NCI-H460 (cell line): ENCODE results near the gene NFKBIA. TPM values are rescaled to one million over a fixed set of nuclear protein-coding genes. Genes with fewer than 3 reads are reported as not detected.
A peak's percentile ranks its signal among the peaks of the same experiment; 100 is the strongest.
"Not testable (repeated sequence)": the region's sequence is repeated elsewhere in the genome, so short reads cannot be mapped to it uniquely, and the experiment has no call there.

ENCODE experiments used
- DNase-seq: peaks from one replicate; pipeline ENCODE4 v3.0.0-alpha.2; 2016; ENCODE audit warnings: low read depth; ENCODE audit errors: extremely low read depth
- total RNA-seq: library from RNA; depleted of rRNA; stranded (reverse); fragments of >200 nt; shearing (Covaris generic); gene quantifications from 2 replicates; pipeline ENCODE4 v1.2.3, GENCODE V29; 2014

The NFKBIA gene
- total RNA-seq, 1 experiment from 2014 or later, result 63.3 TPM

DNA sequence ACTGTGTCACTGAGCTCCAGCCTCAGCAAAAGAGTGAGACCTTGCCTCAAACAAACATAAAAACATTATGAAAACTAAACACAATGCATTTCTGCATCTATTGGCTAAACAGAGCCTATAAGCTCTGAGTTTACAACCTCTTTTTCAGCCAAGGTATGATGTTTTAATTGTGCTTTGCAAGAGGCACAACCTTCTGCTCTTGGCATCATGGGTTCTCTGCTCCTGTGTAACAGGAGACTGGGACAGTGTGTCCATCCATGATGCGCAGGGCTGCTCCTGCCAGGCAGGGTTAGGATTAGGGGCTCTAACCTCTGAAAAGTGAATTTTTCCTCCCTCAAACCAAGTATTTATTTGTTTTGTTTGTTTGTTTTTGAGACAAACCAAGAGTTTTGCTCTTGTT lies 5.0 kb upstream of the NFKBIA start:
- DNase-seq, result no peak

DNA sequence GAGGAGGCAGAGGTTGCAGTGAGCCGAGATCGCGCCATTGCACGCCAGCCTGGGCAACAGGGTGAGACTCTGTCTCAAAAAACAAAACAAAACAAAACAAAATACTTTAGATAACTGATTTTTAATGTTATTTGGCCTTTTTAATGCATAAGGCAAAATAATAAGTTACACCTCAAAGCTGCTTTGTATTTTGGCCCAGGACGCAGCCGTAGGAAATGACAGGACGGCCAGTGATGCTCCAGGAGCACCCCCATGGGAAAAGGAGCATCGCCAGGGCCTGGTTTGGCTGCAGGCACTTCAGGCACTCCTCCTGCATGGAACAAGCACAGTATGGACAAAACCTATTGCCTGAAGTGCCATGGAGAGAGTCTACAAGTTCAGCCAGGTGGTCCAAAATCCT lies 3.5 kb upstream of the NFKBIA start:
- no peak for DNase-seq

DNA sequence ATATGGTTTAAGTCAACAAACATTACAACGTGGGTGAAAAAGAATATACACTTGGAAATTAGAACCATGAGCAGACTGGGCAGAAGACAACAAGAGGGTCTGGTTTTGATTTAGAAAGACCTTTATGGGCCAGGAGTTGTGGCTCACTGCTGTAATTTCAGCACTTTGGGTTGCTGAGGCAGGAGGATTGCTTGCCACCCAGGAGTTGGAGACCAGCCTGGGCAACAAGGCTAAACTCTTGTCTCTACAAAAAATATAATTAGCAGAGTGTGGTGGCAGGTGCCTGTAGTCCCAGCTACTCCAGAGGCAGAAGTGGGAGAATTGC lies 2.7 kb upstream of the NFKBIA start:
- no peak for DNase-seq

DNA sequence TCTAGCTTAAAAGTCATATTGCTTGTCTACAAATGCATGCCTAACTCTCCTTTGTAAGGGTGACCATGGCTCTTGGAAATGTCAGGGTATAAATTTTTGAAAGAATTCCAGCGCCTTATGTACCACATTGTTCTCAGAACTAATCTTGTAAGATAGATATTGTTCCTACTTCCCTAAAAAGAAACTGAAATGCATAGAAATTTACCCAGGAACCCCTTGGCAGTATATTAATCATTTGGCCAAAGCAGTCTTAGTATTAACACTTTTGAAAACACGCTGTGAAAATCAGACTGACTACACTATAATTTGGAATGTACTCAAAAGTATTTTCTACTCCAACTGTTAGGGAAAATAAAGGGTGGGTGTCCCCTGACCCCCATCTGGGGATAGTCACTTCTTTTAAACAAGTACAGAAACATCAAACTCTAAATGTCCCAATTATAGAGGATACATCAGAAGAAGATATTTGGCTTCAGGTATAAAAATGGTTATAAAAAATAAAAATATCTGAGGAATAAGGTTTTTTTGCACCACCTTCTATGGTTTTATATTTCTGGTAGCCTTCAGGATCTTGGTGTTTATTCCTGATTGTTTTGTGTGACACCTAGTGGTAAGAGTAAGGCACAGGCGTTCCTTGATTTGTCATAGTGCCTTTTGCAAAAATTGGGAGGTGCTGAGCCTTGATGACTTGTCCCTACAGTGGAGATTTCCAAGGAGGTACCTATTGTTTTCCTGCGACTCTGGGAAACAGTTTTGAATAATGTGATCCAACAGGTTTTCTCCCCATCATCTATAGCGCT lies 2.2 kb upstream of the NFKBIA start:
- peak; percentile 73 for DNase-seq

DNA sequence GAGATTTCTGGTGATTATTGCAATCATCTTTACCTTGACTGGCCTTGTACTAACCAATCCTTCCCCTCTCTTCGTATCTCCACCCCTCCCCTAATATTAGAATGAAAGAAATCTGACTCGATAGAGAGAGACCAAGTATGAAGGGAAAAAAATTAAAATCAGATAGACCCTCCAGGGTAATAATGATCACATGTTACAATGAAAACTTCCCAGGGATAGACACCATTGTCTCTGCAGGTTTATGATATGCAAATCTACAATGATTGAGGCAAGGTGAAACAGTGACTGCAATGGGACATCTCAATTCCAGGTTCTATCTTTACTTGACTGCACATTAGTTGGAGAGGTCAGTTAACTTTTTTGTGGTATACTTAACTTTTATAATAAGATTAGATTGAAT lies 1.5 kb upstream of the NFKBIA start:
- DNase-seq, result no peak

DNA sequence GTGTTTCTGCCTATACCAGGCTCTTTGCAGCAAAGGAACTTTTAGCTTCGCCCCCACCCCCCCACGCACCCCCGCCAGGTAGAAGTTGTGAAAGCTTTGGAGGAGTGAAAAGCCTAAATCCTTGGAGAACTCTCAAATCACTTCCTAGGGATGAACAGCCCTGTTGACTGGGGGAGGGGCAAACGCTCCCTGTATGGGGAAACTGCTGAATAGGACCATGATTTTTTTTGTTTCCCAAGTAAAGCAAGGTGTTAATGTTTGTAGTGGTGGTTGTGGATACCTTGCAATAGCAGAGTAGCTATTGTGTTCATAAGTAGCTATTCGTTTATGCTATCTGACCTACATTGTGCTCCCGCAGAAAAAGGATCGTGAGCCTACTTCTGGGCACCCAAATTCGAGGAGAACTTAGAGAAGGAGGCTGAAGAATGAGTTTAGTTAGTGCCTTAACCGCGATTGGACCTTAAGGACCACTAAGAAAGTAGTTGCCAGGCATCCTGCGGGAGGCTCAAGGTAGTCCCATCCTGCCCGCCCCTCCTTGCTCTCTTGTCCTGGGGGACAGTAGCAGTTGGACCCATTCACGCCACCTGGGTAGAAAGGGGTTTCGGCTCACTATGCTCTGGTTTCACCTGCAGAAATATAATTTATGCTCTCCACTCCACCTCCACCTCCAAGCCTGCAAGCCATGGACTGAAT lies 901 bp upstream of the NFKBIA start:
- DNase-seq, result no peak

DNA sequence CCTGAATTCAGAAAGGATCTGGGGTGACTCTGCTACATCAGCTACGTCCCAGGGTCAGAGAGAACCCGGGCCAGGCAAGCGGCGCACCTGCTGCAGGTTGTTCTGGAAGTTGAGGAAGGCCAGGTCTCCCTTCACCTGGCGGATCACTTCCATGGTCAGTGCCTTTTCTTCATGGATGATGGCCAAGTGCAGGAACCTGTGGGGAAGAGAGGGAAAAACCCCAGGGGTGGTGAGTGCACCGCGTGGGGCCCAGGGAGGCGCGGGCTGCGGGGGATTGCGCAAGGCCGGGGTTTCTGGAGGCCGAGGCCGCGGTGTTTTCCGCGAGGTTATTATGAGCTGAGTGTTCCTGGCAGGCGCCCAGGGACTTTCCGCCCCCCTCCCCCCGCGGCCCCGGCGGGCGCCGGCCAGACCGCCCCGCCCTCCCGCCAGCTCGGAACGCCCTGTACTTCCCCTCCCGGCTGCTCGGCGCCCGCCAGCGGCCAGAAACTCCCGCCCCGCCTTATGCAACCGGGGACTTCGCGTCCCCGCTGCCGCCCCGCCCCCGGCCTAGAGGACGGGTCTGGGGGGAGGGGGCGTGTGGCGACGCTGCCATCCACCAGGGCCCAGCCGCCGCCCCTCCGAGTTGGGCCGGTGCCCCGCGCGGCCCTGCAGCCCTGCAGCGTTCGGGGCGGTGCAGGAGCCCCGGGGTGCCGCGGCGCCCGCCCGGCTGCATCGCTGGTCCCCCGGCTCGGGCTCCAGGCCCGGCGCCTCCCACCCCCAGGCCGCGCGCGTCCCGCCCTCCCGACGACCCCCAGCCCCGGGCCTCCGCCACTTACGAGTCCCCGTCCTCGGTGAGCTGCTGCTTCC lies 723 bp downstream of the NFKBIA start:
- DNase-seq, result peak; percentile 88

DNA sequence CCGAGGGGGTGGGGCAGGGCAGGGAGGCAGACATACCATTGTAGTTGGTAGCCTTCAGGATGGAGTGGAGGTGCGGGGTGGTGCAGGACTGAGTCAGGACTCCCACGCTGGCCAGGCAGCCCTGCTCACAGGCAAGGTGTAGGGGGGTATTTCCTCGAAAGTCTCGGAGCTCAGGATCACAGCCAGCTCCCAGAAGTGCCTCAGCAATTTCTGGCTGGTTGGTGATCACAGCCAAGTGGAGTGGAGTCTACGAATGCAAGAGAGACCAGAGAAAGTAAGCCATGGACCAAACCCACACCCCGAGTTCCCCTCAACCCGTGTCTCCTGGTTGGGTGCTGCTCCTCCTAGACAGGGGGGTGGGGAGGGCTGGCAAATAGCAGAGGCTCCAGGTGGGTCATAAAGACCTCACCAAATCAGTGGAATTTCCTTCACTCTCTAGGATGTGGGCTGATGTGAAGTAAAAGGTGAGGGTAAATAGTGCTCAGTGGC lies 1.4 kb downstream of the NFKBIA start:
- DNase-seq, result no peak

DNA sequence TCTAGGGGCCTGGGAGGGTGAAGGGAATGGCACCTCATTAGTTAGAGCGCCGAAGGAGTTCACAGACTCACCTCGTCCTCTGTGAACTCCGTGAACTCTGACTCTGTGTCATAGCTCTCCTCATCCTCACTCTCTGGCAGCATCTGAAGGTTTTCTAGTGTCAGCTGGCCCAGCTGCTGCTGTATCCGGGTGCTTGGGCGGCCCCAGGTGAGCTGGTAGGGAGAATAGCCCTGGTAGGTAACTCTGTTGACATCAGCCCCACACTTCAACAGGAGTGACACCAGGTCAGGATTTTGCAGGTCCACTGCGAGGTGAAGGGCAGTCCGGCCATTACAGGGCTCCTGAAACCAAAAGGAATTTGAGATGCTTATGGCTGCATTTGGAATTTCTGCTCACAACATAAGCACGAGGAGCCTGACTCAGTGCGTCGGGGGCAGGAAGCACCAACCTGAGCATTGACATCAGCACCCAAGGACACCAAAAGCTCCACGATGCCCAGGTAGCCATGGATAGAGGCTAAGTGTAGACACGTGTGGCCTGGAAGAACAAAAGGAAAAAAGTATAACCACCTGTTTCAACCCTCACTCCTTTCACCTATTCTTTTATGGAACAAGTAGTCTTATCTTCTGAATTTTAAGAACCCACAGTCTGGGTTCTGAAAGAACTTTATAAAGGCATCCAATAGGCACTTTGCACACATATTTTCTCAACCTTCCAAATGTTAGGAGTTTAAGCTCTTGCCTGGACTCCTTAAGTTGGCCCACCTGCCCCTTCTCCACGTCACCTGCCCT lies 2.0 kb downstream of the NFKBIA start:
- DNase-seq, result no peak

DNA sequence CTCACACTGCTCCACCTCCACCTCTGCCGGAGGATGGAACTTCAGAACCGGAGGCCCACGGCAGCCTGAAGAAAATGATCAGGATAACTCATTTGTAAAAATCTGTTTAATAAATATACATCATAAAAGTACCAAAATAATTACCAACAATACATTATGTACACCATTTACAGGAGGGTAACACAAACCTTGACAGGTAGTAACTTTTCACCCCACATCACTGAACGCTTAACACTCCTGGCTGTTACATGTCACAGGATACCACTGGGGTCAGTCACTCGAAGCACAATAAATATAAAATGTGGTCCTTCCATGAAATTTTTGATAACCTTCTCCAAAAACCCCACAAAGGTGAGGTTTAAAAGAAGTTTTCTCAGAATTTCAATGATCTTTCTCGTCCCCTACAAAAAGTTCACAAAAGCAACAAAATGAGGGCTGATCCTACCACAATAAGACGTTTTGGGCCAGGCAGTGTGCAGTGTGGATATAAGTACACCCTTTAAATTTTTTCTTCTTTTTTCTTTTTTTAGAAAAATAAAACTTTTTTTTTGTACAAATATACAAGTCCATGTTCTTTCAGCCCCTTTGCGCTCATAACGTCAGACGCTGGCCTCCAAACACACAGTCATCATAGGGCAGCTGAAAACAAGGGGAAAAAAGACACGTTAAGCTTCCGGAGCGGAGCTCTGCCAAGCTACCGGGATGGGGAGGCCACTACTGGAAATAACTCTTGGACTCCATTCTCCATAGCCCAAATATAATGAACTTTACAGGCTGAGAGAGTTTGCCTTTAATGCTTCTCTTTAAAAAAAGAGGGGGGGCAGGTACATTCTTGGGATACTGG lies 2.9 kb downstream of the NFKBIA start:
- DNase-seq, result no peak

DNA sequence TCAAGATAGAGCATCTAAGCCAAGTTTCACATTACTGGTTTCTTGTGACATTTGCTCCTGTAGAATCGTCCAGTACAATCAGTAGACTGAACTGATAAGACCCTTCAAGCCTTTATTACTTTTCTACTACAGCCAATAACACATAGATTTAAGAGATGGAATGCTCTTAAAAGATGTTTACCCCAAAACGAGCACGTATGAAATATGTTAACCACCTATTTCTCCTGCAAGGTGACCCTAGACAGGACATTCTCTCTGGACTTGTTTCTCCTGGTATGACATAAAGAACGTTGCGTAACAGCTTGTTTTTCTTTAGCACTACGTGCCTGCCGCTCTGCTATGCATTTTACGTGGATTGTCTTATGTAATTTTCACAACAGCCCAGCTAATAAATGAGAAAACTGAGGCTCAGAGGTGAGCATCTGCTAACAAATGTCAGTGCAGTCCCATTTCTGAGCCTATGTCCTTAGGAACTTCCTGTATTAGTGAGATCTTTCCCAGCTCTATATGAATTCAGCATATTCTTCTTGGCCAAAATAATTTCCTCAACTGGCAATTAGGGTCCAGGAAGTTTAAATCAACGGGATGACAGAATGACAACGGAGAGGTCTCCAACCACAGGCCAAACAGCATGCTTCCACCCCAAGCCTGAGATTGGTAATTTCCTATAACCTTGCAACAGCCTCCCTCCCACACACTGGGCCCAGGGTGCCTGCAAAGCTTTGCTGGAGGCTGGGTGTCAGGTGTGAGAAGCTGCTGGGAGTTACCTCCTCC lies 3.7 kb downstream of the NFKBIA start:
- DNase-seq, result peak; percentile 45

DNA sequence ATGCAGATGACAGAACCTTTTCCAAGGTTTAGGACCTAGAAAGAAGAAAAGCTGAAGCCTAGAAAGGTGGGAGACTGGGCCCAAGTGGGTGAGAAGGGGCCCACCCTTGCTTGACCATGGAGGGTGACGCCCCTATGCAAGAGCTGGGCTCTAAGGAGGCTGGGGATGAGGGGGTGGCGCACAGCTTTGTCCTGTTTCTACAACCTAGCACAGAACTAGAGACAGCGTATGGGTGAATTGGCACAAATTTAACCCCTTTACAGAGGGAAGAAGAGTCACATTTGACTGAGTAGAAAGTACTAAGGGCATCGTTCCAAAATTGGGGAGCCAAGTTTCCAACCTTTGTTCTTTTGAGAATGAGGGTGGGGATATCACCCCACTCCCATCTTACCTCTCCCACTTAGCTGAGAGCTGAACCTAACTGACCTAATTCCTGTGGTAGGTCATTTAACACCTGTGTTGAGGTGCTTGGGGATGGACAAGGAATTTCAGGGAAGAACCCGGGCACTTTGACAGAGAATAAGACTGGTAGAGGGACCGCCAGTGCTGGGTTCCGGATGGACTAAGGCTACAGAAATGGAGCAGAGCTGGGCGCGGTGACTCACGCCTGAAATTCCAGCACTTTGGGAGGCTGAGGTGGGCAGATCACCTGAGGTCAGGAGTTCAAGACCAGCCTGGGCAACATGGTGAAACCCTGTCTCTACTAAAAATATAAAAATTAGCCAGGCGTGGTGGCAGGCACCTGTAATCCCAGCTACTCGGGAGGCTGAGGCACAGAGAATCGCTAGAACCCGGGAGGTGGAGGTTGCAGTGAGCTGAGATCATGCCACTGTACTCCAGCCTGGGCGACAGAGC lies 5.2 kb downstream of the NFKBIA start:
- no peak for DNase-seq

DNA sequence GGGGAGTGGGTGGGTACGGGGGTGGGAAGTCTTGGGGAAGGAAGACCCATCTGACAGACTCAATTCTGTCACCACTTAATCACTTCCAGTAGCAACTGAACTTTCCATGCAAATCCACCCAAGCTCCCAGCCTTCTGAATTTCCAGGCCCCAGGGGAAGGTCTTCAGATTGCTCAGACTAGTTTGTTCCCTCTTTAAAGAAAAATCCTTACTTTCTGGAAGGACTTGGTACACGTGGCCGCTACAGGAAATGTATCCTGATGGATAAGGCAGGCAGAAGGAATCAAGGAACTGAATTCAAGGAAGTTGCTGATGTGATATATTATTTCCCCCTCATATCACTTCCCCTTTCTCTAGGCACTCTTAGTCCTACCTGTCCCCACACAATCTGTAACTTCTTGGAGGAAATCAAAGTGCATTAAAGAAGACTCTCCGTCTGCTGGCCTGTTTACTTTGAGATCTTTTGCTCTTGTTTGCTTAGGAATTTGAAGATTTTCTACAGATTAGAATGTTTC lies 6.4 kb downstream of the NFKBIA start:
- no peak for DNase-seq

DNA sequence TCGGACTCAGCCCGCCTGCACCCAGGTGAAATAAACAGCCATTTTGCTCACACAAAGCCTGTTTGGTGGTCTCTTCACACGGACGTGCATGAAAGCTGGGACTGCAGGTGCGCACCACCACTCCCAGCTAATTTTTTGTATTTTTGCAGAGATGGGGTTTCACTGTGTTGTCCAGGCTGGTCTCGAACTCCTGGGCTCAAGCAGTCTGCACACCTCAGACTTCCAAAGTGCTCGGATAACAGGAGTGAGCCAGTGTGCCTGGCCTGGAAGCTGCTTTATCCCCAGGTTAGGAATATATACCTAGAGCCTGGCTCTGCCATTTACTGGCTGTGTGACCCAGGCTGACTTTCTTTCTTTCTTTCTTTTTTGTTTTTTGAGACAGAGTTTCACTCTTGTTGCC lies 7.9 kb downstream of the NFKBIA start:
- DNase-seq, result not testable (repeated sequence)

DNA sequence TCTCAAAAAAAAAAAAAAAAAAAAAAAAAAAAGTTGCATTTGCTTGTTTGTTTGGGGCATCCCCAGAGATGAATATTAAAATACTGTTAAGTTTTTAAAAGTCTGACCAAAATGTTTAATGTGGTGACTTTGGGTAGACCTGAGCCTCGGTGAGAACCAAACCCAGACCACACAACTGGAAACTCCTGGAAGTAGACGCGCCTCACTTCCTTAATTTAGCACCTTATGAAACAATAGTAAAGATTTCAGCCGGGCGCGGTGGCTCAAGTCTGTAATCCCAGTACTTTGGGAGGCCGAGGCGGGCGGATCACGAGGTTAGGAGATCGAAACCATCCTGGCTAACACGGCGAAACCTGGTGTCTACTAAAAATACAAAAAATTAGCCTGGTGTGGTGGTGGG lies 9.3 kb downstream of the NFKBIA start:
- no peak for DNase-seq

DNA sequence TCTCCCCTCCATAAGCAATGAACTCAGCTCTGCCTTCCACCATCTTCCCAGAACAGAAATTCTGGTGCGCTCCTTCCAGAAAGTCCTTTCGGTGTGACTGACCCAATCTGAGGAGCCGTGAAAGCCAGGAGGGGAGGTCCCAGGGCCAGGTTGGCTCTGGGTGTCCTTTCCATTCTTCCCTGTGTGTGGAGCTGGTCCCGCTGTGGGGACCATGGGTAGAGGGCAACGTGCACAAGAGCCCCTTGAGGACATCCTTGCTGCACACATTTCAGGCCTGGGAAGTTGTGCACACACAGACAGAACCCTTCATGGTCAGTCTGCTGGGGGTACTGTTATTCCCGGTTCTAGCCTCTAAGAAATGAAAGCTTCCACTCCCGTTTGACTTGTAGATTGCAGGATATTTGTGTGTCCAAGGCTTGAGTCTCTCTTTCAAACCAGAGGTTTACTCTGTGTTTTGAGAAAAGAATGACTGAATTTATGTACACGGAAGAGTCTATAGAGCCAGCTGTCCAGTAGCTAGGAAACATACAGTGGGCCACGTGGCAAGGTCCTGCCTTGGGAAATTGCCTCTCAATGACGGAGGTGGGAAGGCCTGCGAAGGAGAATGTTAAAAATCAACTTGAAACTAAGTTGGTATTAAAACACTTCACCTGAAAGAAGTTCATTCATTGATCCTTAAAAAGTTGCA lies 10.1 kb downstream of the NFKBIA start:
- no peak for DNase-seq

DNA sequence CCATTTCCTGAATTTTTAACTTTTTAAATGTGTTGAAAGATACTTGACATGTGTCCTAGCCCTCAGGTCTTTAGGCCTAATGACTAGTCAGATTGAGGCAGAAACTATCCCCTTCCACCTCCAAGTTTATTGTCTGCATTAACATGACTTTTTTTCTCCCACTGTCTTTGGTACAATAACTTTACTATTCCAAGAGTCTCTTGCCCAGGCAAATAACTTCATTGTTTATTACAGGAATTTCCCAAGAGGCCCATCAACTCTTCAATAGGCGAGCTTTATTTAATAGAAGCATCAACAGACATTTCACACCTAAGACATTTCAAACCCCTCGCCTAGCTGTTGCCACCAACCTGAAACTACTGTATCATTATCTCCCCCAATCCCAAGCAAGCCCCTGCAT lies 10.7 kb downstream of the NFKBIA start:
- no peak for DNase-seq
